HG02588 (cell line): ENCODE measurements around the gene POR.

Experiments
- ATAC-seq: cut with Tn5 transposase; IDR thresholded peaks from one replicate; pipeline ENCODE4 v1.9.1; 2021; ENCODE audit warnings: mild to moderate bottlenecking, moderate library complexity; ENCODE audit not compliant: unreplicated experiment

POR gene

DNA sequence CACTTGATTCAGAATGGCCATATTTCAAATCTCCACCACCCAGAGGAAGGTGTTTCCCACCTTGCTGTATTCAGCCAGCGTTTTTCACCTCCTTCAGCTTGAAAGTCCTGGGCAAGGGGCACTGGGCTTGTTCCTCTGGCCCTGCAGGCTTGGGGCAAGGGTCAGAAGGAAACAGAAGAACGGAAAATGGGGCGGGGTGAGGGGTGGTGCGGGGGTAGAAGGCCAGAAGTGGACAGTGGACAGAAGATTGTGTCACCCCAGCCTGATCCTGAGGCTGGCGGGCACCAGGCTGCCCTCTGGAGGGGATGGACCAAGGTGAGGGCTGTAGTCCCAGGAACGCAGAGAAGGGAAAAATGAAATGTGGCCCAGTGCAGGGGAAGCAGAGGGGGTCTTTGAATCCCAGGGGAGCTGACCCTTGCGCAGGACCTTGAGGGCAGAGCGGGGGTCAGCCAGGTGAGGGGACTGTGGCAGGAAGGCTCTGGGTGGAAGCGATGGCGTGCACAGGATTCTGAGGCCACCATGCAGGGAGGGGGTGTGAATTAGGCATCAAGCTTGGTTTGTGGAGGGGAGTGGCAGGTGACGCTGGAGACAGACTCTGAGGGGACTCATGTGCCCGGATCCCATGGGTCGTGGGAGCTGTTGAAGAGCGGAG lies 56.5 kb downstream of the POR start:
- ATAC-seq, result no peak

DNA sequence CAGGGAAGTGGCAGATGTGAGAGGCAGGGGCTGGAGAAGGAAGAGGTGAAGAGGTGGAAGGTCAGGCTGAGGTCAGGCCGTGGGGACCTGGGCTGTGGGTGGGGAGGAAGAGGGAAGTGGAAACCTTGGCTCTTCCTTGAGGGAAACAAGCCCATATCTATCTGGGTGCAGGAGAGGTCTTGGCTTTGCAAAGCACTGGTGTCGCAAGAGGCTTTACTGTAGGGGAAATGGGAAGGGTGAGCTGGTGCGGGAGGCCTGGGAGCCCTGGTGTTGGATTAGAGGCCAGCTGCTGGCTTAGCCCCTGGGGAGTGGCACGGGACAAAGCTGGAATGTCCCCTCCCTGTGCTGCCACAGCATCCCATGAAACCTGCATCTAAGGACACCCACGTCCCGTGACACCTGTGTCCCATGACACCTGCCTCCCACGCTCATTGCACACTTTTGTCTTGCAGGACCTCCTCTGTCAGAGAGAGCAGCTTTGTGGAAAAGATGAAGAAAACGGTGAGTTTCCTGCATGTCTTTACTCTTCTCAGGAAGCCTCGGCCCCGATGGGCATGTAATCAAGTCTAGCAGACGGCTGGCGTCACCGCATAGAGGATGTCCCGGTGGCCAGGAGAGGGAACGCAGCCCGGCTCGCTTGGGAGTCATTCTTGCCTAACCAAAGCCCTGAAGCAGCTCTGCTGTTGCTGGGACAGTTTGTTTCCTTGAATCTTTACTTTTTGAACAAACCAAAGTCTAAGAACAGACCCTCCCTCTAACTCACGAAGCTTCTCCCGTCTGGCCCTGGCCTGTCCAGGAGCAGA lies 57.2 kb downstream of the POR start:
- no peak for ATAC-seq

DNA sequence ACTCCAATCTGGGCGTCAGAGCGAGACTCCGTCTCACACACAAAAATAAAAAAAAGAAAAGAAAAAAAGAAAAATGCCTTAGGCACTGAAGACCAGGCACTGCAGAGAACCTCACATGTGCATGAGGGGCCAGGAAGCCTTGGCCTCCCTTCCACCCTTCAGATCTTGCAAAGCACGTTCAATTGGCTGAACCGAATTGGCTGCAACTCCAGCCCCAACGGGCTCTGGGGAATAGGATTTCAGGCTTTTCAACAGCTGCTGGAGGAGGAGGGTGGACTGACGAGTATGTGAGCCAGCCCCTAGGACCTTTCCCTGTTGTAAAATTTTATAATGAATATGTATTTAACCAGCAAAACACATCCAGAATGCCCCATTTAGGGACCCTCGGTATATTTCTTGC lies 62.8 kb downstream of the POR start:
- ATAC-seq, result no peak

DNA sequence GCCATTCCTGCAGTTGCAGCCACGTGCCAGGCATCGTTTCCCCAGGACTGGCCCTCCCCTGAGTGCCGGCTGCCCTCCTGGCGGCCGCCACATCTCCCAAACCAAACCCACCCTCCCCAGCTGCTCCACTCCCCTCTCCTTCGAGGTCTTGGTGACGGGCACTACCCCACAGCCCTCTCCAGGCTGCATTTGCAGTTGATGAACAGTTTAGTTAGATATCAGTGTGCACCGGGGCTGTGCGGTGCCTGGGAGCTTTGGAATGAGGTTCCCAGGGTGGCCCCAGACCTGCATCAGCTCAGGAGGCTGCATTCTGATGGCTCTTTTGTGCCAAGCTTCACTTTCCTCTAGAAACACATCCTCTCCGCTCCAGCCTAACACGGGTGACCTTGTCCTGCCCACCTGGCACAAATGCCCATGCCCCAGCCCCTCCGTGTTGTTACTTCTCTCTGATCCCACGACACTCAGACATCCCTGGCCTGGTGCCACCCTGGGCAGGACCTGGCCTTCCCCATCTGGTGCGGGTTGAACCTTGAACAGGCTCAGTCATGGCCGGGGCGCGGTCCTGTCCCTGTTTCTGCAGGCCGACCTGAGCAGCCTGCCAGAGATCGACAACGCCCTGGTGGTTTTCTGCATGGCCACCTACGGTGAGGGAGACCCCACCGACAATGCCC lies 64.9 kb downstream of the POR start:
- no peak for ATAC-seq

DNA sequence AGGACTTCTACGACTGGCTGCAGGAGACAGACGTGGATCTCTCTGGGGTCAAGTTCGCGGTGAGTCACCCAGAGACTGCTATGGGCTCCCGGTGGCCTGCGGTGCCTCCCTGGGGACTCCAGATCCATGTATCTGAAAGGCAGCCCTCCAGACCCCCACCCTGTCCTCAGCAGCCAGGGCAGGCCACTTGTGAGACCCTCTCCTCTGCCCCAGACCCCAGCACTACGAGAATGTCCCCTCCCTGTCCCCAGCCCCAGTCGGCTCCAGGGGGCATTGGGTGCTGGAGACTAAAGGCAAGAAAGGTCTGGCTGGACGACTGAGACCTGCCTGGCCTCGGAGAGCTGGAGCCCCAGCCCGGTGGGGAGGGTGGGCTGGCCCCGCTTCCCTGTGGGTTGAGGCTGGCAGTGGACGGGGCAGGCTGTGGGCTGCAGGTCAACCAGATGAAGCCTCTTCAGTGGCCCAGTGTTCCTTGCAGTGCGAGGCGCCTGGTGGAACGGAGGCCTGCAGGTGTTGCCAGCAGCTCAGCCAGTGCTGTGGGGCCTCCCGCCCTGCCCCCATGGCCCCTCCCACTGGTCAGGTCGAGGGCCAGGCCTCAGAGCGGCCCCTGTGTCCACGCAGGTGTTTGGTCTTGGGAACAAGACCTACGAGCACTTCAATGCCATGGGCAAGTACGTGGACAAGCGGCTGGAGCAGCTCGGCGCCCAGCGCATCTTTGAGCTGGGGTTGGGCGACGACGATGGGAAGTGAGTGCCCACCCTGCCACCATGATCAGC lies 65.7 kb downstream of the POR start:
- ATAC-seq, result no peak

DNA sequence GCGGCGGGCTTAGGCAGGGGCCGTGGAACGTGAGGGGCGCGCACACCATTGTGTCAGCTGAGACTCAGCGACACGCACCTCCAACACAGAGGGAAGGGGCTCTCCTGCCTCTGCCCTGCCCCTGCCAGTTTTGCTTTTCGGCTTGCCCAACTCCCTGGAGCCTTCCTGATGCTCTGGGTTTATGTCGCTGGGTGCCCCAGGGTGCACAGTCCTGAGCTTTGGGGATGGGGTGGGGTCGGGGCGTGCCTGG lies 66.2 kb downstream of the POR start:
- ATAC-seq, result no peak

DNA sequence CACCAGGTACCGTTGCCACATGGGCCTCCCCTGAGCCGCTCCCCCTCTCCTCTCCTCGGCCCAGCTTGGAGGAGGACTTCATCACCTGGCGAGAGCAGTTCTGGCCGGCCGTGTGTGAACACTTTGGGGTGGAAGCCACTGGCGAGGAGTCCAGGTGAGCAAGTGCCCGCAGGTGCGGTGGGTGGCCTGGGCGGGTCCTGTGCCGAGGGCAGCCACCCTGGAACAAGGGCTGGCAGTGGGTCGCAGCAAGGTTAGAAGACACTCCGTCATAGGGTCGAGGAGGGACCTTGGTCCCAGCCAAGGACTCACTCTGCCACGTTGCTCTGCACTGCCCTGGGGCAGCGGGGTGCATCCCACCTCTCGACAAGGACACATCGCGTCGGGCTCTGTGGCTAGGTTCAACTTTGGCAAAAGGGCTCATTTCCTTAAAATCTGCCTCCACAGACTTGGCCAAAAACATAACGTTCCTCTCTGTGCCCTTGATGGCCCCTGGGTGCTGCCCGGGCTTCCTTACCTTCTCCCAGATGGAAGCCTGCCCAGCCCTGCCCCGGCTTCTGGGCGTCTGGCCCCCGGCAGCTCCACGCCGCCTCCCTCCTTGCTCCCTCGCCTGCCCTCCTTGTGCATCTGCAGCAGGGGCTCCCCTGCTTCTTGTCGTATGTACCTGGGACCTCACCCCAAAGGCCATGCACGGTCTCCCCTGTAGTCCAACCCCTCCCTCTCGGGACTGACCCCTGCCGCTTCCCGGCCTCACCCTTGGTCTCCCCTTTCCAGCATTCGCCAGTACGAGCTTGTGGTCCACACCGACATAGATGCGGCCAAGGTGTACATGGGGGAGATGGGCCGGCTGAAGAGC lies 66.7 kb downstream of the POR start:
- ATAC-seq, result no peak

DNA sequence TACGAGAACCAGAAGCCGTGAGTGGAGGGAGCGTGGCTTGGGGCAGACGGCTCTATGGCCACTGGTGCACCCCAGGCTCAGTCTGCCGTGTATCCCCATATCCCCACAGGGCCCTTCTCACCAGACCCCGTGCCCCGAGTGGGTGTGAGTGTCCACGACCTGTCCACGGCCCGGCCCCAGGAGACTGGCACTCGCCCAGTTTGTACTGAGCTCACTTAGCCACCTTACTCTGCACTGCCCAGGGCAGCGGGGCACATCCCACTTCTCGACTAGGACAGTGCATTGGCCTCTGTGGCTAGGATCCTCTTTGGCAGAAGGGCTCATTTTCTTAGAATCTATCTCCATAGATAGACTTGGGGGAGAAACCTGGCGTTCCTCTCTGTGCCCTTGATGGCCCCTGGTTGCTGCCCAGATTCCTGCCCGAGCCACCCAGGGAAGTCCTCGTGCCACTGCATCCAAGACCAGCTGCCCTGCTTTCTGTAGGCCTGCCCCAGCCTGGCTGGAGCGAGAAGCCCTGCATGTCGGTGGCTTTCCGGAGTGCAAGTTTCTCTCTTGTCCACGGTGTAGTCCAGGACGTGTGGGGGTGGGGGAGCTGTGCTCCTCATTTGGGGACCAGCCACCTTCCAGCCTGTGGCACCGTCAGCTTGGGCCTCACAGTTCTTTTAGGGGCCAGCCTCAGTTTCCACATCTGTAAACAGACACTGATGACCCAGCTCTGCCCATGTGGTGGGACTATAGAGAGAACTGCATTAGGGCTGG lies 67.5 kb downstream of the POR start:
- ATAC-seq, result no peak

DNA sequence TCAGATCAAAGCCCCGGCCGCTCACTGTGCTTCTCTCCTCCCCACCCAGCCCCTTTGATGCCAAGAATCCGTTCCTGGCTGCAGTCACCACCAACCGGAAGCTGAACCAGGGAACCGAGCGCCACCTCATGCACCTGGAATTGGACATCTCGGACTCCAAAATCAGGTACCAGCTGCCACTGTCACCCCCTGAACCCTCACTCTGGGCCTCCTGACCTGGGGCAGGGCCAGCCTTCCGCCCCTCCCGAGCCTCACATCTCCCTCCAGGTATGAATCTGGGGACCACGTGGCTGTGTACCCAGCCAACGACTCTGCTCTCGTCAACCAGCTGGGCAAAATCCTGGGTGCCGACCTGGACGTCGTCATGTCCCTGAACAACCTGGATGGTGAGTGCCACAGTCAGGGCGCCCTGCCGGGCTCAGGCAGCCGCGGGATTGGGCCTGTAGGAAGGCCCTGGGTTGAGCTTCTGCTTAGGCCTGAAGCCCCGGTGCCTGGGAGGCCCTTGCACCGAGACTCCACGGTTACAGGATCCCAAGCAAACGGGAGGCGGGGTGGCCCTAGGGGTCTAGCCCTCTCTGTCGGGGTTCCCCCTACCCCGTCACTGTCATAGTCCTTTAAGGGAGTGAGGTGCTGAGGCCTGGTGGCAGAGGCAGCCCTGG lies 68.6 kb downstream of the POR start:
- no peak for ATAC-seq

DNA sequence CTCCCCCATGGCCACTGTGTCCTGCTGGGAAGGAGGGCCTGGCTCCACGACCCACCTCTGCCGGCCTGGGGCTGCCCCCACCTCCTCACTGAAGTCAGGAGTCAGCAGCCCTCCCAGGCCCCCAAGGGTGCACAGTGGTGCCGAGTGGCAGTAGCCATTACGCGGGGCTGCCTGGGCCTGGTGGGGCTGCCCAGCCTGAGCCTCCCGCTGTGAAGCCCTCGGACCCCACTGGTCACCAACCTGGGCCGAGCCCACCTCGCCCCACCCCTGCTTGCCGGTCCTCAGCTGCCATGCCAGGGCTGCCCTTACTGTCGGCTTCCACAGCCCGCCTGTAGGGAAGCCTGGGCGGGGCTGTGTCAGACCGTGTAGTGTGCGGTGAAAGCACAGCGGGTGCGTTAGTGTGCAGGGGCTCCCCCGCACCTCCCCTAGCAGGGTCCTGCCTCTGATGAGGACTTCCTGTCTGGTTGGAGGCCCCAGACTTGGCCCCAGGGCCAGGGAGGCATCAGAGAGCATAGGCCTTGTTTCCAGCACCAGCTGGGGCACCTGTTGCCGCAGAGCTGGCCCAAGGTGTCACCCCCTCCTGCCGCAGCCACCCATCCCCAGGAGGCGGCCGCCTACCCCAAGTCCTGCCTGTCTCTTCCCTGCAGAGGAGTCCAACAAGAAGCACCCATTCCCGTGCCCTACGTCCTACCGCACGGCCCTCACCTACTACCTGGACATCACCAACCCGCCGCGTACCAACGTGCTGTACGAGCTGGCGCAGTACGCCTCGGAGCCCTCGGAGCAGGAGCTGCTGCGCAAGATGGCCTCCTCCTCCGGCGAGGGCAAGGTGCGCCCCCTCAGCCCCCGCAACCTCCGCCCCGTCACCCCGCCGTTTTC lies 69.4 kb downstream of the POR start:
- no peak for ATAC-seq

DNA sequence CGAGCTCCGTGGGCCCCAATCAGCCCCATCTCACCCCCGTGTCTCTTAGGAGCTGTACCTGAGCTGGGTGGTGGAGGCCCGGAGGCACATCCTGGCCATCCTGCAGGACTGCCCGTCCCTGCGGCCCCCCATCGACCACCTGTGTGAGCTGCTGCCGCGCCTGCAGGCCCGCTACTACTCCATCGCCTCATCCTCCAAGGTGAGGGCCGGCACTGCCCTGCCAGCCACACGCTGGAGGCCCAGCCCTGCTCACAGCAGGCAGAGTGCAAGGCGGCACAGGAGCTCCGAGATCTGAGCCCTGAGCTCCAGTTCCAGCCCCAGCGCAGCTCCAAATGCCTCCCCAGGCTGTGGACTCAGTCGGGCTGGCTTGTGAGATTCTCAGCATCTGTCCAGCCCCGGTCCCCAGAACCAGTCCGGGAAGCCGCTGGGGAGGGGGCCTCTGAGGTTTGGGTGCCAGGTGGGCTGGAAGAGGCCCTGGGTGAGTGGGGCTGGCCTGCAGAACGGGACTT lies 70.1 kb downstream of the POR start:
- ATAC-seq, result no peak

DNA sequence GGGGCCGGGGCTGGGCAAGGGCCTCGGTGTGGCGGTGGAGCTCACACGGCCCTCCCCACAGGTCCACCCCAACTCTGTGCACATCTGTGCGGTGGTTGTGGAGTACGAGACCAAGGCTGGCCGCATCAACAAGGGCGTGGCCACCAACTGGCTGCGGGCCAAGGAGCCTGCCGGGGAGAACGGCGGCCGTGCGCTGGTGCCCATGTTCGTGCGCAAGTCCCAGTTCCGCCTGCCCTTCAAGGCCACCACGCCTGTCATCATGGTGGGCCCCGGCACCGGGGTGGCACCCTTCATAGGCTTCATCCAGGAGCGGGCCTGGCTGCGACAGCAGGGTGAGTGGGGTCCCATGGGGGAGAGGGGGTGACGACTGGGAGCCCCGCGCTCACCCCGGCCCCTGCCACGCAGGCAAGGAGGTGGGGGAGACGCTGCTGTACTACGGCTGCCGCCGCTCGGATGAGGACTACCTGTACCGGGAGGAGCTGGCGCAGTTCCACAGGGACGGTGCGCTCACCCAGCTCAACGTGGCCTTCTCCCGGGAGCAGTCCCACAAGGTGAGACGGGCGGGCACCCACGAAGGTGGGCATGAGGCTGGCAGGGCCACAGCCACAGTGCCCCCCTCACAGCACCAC lies 70.7 kb downstream of the POR start:
- ATAC-seq, result no peak

DNA sequence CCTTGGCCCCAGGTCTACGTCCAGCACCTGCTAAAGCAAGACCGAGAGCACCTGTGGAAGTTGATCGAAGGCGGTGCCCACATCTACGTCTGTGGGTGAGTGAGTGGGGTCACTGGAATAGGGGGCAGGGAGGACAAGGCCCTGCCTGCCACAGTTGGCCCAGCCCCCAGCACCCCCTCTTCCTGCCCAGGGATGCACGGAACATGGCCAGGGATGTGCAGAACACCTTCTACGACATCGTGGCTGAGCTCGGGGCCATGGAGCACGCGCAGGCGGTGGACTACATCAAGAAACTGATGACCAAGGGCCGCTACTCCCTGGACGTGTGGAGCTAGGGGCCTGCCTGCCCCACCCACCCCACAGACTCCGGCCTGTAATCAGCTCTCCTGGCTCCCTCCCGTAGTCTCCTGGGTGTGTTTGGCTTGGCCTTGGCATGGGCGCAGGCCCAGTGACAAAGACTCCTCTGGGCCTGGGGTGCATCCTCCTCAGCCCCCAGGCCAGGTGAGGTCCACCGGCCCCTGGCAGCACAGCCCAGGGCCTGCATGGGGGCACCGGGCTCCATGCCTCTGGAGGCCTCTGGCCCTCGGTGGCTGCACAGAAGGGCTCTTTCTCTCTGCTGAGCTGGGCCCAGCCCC lies 71.3 kb downstream of the POR start:
- ATAC-seq, result no peak

DNA sequence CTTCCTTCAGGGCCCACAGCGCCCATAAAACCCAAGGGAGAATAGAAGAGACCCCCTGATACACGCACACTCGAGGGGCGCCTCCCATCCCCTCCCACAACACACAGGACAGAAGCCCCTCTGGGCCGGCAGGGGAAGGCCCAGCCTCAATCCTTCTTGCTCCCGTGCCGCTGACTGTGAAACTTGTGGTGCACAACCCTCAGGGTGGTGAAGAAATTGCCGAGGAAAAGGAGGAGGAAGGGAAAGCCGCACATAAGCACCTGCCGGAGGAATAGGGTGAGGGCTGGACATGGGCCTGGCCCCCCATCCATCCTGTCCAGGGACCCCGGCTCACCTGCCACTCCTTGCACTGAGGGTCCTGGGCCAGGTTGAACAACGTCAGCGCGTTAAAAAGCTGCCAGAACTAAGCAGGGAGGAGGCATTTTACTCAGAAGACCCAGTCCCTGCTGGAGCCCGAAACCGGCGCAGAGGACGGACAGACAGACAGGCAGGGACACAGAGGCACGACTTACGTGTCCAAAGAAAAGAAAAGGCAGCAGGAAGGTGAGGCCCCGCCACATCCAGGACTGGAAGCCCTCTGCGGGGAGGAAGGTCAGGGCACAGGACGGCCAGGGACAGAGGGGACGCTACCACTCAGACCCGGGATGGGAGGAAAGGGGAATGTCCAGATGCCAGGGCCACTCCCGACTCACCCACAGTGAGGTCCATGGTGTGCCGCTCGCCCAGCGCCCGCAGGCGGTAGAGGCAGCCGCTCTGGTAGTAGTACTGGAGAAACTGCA lies 72.3 kb downstream of the POR start:
- ATAC-seq, result no peak

DNA sequence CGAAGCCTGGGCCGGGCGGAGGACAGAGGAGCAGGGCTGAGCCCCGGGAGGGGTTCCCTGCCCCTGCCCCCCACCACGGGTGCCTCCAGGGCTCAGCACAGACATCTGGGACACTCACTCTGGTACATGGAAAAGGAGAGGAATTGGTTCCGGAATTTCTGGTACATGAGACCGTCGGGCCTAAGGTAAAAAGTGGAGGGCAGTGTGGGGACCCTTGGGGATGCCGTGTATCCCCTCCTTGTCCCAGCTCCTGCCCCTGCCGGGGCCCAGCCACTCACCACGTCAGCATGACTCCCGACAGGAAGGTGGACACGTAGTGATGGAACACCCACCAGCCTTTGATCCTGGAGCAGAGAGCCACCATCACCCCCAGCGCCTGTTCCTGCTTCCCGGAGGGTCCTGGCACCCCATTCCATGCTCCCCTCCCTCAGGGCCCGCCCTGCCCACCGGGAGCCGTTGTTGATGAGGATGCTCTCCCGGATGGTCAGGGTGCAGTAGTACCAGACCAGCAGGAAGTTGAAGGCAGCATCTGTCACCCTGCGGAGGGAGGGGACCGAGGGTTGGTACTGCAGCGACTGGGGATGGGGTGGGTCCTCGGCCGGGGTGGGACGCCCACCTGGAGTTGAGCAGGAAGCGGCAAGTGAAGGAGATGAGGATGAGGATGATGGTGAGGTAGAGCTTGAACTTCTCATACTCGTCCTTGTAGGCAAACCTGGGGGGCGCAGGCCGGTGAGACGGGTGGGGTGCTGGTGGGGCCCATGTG lies 73.0 kb downstream of the POR start:
- ATAC-seq, result no peak
